K562 (cell line): ENCODE data around the gene MAP2K4. TPM values are rescaled to one million over a fixed set of nuclear protein-coding genes. Genes with fewer than 3 reads are reported as not detected.
A peak's percentile ranks its signal among the peaks of the same experiment; 100 is the strongest.

ENCODE experiments used
- ATAC-seq: fragments of 200-7000 bp; cut with Tn5 transposase; 3 replicates; pipeline ENCODE4 v1.9.1; 2020; ENCODE audit warnings: moderate library complexity
- Bru-seq: library from RNA; stranded (reverse); fragments of 400-500 nt; gene quantifications from one replicate; lab custom pipeline; 2021; lab: Mats Ljungman, UMichigan
- BruChase-seq, 2 experiments: library from RNA; stranded (reverse); fragments of 400-500 nt; gene quantifications; one replicate each; lab custom pipeline; 2021; lab: Mats Ljungman, UMichigan
- BruUV-seq: library from RNA; stranded (reverse); fragments of 400-500 nt; replicated peaks from 2 replicates; lab custom pipeline; 2021; lab: Mats Ljungman, UMichigan
- CTCF ChIA-PET: fragments of 300-600 bp; formaldehyde crosslinking; extraction: SDS; loops from one replicate; lab custom pipeline; 2021; ENCODE audit warnings: low intra/inter-chr PET ratio; lab: Yijun Ruan, JAX
- POLR2A ChIA-PET: fragments of 300-600, 350-650 bp; sonication (Branson Sonifier 250); formaldehyde crosslinking; extraction: SDS; loops from one replicate; lab custom pipeline; 2021; ENCODE audit warnings: antibody characterized with exemption, inconsistent platforms; lab: Yijun Ruan, JAX
- DNase-seq, 4 experiments: peaks; one replicate each; pipeline versions ENCODE4 v3.0.0 to v3.0.0-alpha.2; 2011 to 2018; ENCODE audit warnings: low spot score in 3 of 4, mixed read lengths in 3 of 4; ENCODE audit errors: extremely low read depth in 1 of 4
- FAIRE-seq: peaks from 2 replicates; lab custom pipeline; 2011; peaks lifted over from hg19 to GRCh38; lab: Jason Lieb, UNC
- H2AFZ ChIP-seq: 2 replicates; pipeline ENCODE4 v1.6.0; 2011; ENCODE audit warnings: low read depth, low read length, control low read depth, inconsistent platforms
- H3K27ac ChIP-seq: fragments of 200-600 bp; 3 replicates; pipeline ENCODE4 v1.8.0; 2011; ENCODE audit warnings: low read depth, mild to moderate bottlenecking, control low read depth, inconsistent platforms, low read length, moderate library complexity, mixed read lengths; ENCODE audit errors: extremely low read depth
- H3K27me3 ChIP-seq, 2 experiments: fragments of 300-600 bp in 1 of 2; 2 replicates in 1 of 2; 3 replicates in 1 of 2; pipeline versions ENCODE4 v1.6.0 to v1.8.0; 2011; ENCODE audit warnings: inconsistent platforms in 2 of 2, low read length in 2 of 2, mild to moderate bottlenecking in 1 of 2, mixed read lengths in 1 of 2, moderate library complexity in 1 of 2; ENCODE audit not compliant: control insufficient read depth in 2 of 2, insufficient read depth in 2 of 2
- H3K36me3 ChIP-seq: fragments of 300-600 bp; 3 replicates; pipeline ENCODE4 v1.8.0; 2011; ENCODE audit warnings: mild to moderate bottlenecking, low read length, inconsistent platforms; ENCODE audit not compliant: control insufficient read depth, insufficient read depth
- H3K4me1 ChIP-seq, 2 experiments: fragments of 200-600 bp in 1 of 2; replicated peaks in 1 of 2; 2 replicates in 1 of 2; 3 replicates in 1 of 2; pipeline versions ENCODE4 v1.5.1 to v1.8.0; 2011; ENCODE audit warnings: inconsistent platforms in 2 of 2, low read length in 2 of 2, mild to moderate bottlenecking in 1 of 2, mixed read lengths in 1 of 2, moderate library complexity in 1 of 2; ENCODE audit not compliant: control insufficient read depth in 2 of 2, insufficient read depth in 2 of 2
- H3K4me2 ChIP-seq: 2 replicates; pipeline ENCODE4 v1.6.1; 2011; ENCODE audit warnings: low read length, control low read depth, inconsistent platforms, mixed read lengths; ENCODE audit not compliant: insufficient read depth
- H3K4me3 ChIP-seq: fragments of 200-600 bp; sonication (generic), shearing (Covaris generic); 2 replicates; pipeline ENCODE4 v1.5.1; 2016; ENCODE audit warnings: control low read depth, inconsistent platforms
- H3K79me2 ChIP-seq: fragments of 200-600 bp; 3 replicates; pipeline ENCODE4 v1.8.0; 2011; ENCODE audit warnings: low read length, inconsistent platforms; ENCODE audit not compliant: control insufficient read depth, insufficient read depth
- H3K9ac ChIP-seq, 2 experiments: 2 replicates each; pipeline versions ENCODE4 v1.6.0 to v1.6.1; 2011; ENCODE audit warnings: low read depth in 2 of 2, low read length in 2 of 2, control low read depth in 1 of 2, inconsistent platforms in 1 of 2, mild to moderate bottlenecking in 1 of 2, mixed read lengths in 1 of 2; ENCODE audit not compliant: insufficient read depth in 1 of 2
- H3K9me1 ChIP-seq: one replicate; pipeline ENCODE4 v1.6.0; 2011; ENCODE audit warnings: inconsistent platforms, mild to moderate bottlenecking, low read length, moderate library complexity; ENCODE audit not compliant: control insufficient read depth, insufficient read depth
- H3K9me3 ChIP-seq: replicated peaks from 2 replicates; pipeline ENCODE4 v1.5.1; 2011; ENCODE audit warnings: low read depth, low read length, inconsistent platforms; ENCODE audit not compliant: control insufficient read depth, insufficient read depth
- H4K20me1 ChIP-seq: replicated peaks from 2 replicates; pipeline ENCODE4 v1.6.1; 2011; ENCODE audit warnings: low read length, inconsistent platforms, mixed read lengths; ENCODE audit not compliant: control insufficient read depth, insufficient read depth
- CXXC5 ChIP-seq: fragments of 250-450 bp; sonication (Bioruptor Pico); IDR thresholded peaks from 2 replicates; pipeline ENCODE4 v1.8.0; 2022; ENCODE audit warnings: inconsistent platforms, mild to moderate bottlenecking, moderate library complexity
- DNMT1 ChIP-seq: fragments of 450-650 bp; IDR thresholded peaks from 2 replicates; pipeline ENCODE4 v1.6.1; 2016; ENCODE audit warnings: antibody characterized with exemption, mild to moderate bottlenecking
- GATAD2B ChIP-seq: fragments of 450-650 bp; IDR thresholded peaks from 2 replicates; pipeline ENCODE4 v1.6.1; 2017; ENCODE audit warnings: mild to moderate bottlenecking, borderline replicate concordance
- KAT7 ChIP-seq: sonication (generic); formaldehyde crosslinking; IDR thresholded peaks from 2 replicates; pipeline ENCODE4 v1.8.0; 2022; ENCODE audit warnings: missing genetic modification reagents, mild to moderate bottlenecking, borderline replicate concordance
- NONO ChIP-seq, 2 experiments: fragments of 200-400 bp in 1 of 2; fragments of 450-650 bp in 1 of 2; formaldehyde crosslinking in 1 of 2; IDR thresholded peaks; 2 replicates each; pipeline ENCODE4 v1.6.1; 2017; ENCODE audit warnings: low read depth in 2 of 2, mild to moderate bottlenecking in 2 of 2, moderate library complexity in 2 of 2, low read length in 1 of 2
- PCBP1 ChIP-seq: fragments of 200-400 bp; formaldehyde crosslinking; IDR thresholded peaks from 2 replicates; pipeline ENCODE4 v1.6.1; 2018; ENCODE audit warnings: mild to moderate bottlenecking, low read depth, low read length; ENCODE audit not compliant: poor library complexity, severe bottlenecking
- POLR2AphosphoS5 ChIP-seq: IDR thresholded peaks from 2 replicates; pipeline ENCODE4 v1.6.1; 2011; ENCODE audit warnings: mild to moderate bottlenecking, low read depth, low read length, moderate library complexity; ENCODE audit not compliant: control insufficient read depth, insufficient read depth
- RBFOX2 ChIP-seq: fragments of 200-400 bp; formaldehyde crosslinking; IDR thresholded peaks from 2 replicates; pipeline ENCODE4 v1.6.1; 2017; ENCODE audit warnings: low read depth, mild to moderate bottlenecking, low read length, moderate library complexity
- SIN3B ChIP-seq: fragments of 450-650 bp; IDR thresholded peaks from 2 replicates; pipeline ENCODE4 v1.6.1; 2017; ENCODE audit warnings: low read depth, mild to moderate bottlenecking, moderate library complexity
- ZNF764 ChIP-seq: fragments of 250-450 bp; sonication (Bioruptor Pico); IDR thresholded peaks from 2 replicates; pipeline ENCODE4 v1.4.0; 2020; ENCODE audit warnings: low read depth, mild to moderate bottlenecking, moderate library complexity
- ZNF778 ChIP-seq: fragments of 450-650 bp; formaldehyde crosslinking; IDR thresholded peaks from 2 replicates; pipeline ENCODE4 v1.4.0; 2020; ENCODE audit warnings: mild to moderate bottlenecking, moderate library complexity
- WGBS: fragments of 100-300 bp; shearing (Covaris generic); methylation state at CpG from one replicate; pipeline ENCODE4 v1.1.6; 2016; ENCODE audit warnings: low coverage, mixed read lengths; ENCODE audit not compliant: insufficient coverage; ENCODE audit errors: missing lambda C conversion rate; 5-methylcytosine and 5-hydroxymethylcytosine counted together
- in situ Hi-C: fragments of 300-500 bp; cut with MboI; formaldehyde crosslinking; loops from 4 replicates; pipeline ENCODE4 v1.15.0; 2018; ENCODE audit warnings: inconsistent platforms, mixed read lengths
- intact Hi-C: fragments of 100-400 bp; cut with micrococcal nuclease; formaldehyde crosslinking; loops from 2 replicates; pipeline ENCODE4 v1.14.2; 2022
- long read RNA-seq, 3 experiments: library from polyadenylated mRNA in 2 of 3; library from RNA in 1 of 3; unstranded in 2 of 3; stranded (forward) in 1 of 3; transcript quantifications; one replicate each; pipeline ENCODE4 v2.0.0, GENCODE V29; 2019 to 2022
- polyA minus RNA-seq, 3 experiments: library from RNA; depleted of rRNA, polyadenylated mRNA; stranded (reverse); fragments of >200 nt; gene quantifications; 2 replicates each; pipeline ENCODE4 v1.2.3, GENCODE V29; 2011
- polyA plus RNA-seq, 8 experiments: library from polyadenylated mRNA; depleted of rRNA in 4 of 8; stranded (reverse) in 5 of 8; unstranded in 3 of 8; fragments of >200 nt; fragmentation: Nextera tagmentation in 2 of 8; fragmentation: Illumina TruSeq in 1 of 8; extraction: Ambion mirVana in 2 of 8; extraction: Trizol in 1 of 8; gene quantifications; 2 replicates each; pipeline versions ENCODE4 v1.2.1 to v1.2.3, GENCODE V29; 2011 to 2014; ENCODE audit warnings: inconsistent platforms in 1 of 8, missing spikeins in 1 of 8
- total RNA-seq, 7 experiments: library from RNA; depleted of rRNA in 6 of 7; stranded (reverse); fragments of >200 nt in 6 of 7; fragmentation: Illumina TruSeq in 2 of 7; extraction: Trizol in 2 of 7; gene quantifications; 2 replicates each; pipeline versions ENCODE4 v1.2.1 to v1.2.3, GENCODE V29; 2011 to 2021; ENCODE audit warnings: low replicate concordance in 1 of 7
- TF ChIP-seq, protein P1 (sequence below): fragments of 450-650 bp; IDR thresholded peaks from 2 replicates; pipeline ENCODE4 v1.6.1; 2016; ENCODE audit warnings: low read depth, mild to moderate bottlenecking, moderate library complexity
- TF ChIP-seq, protein P2 (sequence below): sonication (generic); formaldehyde crosslinking; IDR thresholded peaks from 2 replicates; pipeline ENCODE4 v1.5.0; 2020; ENCODE audit warnings: missing genetic modification reagents

Gene MAP2K4
- total RNA-seq (2011; cell fraction: chromatin; rRNA removed; ENCODE audit: low replicate concordance): 6.6 and 20.0 TPM in 2 replicates
- 3.5 and 5.9 TPM in 2 replicates for total RNA-seq (2011; cell fraction: nucleolus; rRNA removed)
- 10.2 and 11.8 TPM in 2 replicates for total RNA-seq (2011; cell fraction: nucleoplasm; rRNA removed)
- total RNA-seq (2014; rRNA removed): 7.7 and 10.4 TPM in 2 replicates
- 14.2 and 15.8 TPM in 2 replicates for total RNA-seq (2014; rRNA removed; fragmentation: Illumina TruSeq; extraction: Trizol)
- 12.8 and 14.0 TPM in 2 replicates for total RNA-seq (2015; rRNA removed; fragmentation: Illumina TruSeq; extraction: Trizol)
- 11.1 and 12.3 TPM in 2 replicates for total RNA-seq (2021)
- 12.5 and 15.9 TPM in 2 replicates for polyA plus RNA-seq (2011; rRNA removed)
- polyA plus RNA-seq (2011; cell fraction: cytosol; rRNA removed): 4.4 and 6.6 TPM in 2 replicates
- polyA plus RNA-seq (2011; cell fraction: nucleus; rRNA removed): 6.6 and 9.0 TPM in 2 replicates
- polyA plus RNA-seq (2012): 6.7 and 7.9 TPM in 2 replicates
- polyA plus RNA-seq (2014; fragmentation: Illumina TruSeq; extraction: Trizol): 9.5 and 10.8 TPM in 2 replicates
- polyA plus RNA-seq (2014; fragmentation: Nextera tagmentation; extraction: Ambion mirVana): 1 to 10 TPM; 3.0 to 4.0 TPM
- 6.9 and 7.4 TPM in 2 replicates for polyA plus RNA-seq (2014; rRNA removed)
- 28.3 and 31.0 TPM in 2 replicates for polyA minus RNA-seq (2011; rRNA and poly(A)+ RNA removed)
- polyA minus RNA-seq (2011; cell fraction: cytosol; rRNA and poly(A)+ RNA removed): 6.6 and 13.7 TPM in 2 replicates
- 6.3 and 12.1 TPM in 2 replicates for polyA minus RNA-seq (2011; cell fraction: nucleus; rRNA and poly(A)+ RNA removed)
- percentile 70 among the genes with signal in this experiment for Bru-seq, nascent RNA
- BruChase-seq, experiment 1, labeled RNA remaining after a 2-hour chase: percentile 76 among the genes with signal in this experiment
- percentile 73 among the genes with signal in this experiment for BruChase-seq, experiment 2, labeled RNA remaining after a 6-hour chase
- long read RNA-seq, experiment 1, transcript MAP2K4-201 (11 exons, 3,826 nt): major isoform, 43 of 55 reads
- long read RNA-seq, experiment 1, partial matches to known transcripts: 3 of 55 reads
- long read RNA-seq, experiment 1, other reads (novel, unspliced or antisense): 8 of 55 reads
- long read RNA-seq, experiment 2, partial matches to known transcripts: 2 of 14 reads
- long read RNA-seq, experiment 2, other reads (novel, unspliced or antisense): 10 of 14 reads
- long read RNA-seq, experiment 3, partial matches to known transcripts: 0 of 5 reads
- long read RNA-seq, experiment 3, other reads (novel, unspliced or antisense): 0 of 5 reads

DNA sequence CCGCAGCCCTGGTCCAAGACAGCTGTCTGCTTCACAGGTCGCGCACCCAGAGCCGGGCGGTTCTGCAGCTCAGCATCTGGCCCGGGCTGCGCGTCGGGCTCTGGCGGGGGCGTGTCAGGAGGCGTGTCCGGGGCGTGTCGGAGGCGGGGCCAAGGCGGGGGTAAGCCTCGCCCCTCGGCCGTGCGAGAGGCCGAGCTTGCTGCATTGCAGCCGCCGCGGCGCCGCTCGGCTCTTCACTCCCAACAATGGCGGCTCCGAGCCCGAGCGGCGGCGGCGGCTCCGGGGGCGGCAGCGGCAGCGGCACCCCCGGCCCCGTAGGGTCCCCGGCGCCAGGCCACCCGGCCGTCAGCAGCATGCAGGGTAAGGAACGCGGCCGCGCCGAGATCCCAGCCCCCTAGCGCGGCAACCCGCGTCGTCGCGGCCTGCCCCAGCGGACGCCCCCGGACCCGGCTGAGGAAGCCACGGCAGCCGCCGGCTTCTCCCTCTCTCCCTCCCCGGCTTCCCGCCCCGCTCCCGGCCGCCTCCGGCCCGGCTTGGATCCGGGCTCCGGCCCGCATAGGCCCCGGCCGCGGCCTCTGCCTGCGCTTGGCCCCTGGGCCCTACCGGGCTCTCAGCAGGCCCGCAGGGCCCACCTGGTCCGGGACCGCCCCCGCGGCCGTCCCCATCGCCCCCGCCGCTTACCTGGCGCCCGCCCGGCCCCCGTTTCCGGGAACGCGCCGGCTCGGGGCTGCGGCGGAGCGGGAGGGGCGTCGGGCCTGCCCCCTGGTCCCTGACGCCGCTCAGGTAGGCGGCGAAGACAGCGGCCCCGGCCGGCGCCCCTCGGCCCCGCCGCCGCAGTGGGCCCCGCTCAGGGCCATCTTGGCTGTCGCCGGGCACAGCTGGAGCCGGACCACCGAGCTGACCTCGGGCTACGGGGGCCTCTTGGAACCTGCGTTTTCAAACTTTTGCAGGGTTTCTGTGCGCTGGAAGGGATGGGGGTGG, at the start of gene MAP2K4:
MAP2K4 (plus strand) TSS at position 236 of the 981 bp plus-strand sequence; CDS start at position 246, 10 bp downstream.
- ChIA-PET CTCF (no interaction called here), POLR2A (interaction anchor here (0.7 to 2.1 kb wide), 8 partner anchors 10 to 68 kb away, joined by 3 to 11 read pairs (median 6); partner anchors contain the start of gene ZNF18)
- peak; percentile 85 to 93 (median 92) for DNase-seq
- 0 out of 3 replicates have a peak, but pooled peaks cover 3% of the 10 kb centered on the region for H3K36me3 ChIP-seq
- no peaks in the 10 kb centered on the region for H4K20me1 ChIP-seq
- H3K9me1 ChIP-seq: no peaks in the 10 kb centered on the region
- intact Hi-C loops (no loop called here), in situ Hi-C loops (no loop called here)
- peaks cover 8 to 13% of the 10 kb centered on the region in 2 experiments; a peak in 4 of 5 replicates for H3K4me1 ChIP-seq
- peak within 1 kb of the TSS; percentile 63 for H3K4me2 ChIP-seq
- BruUV-seq: no TSS peak
- peak within 1 kb of the TSS; percentile 65; the same call in 1 of the 2 replicates for H2AFZ ChIP-seq
- H3K9me3 ChIP-seq: no peaks in the 10 kb centered on the region
- ATAC-seq: peak; percentile 99
- H3K79me2 ChIP-seq: peaks cover 45% of the 10 kb centered on the region
- peak within 1 kb of the TSS; percentile 66 to 95 for H3K9ac ChIP-seq
- under 1% methylated on average over 31 of the region's 123 CpGs for WGBS
- peak within 1 kb of the TSS; percentile 76 for H3K4me3 ChIP-seq
- peak; percentile 68 for FAIRE-seq
- no peaks in the 10 kb centered on the region for H3K27me3 ChIP-seq
- H3K27ac ChIP-seq: peak within 1 kb of the TSS; percentile 69
- TF ChIP-seq PCBP1: peak; percentile 31
- TF ChIP-seq GATAD2B: 0 out of 2 replicates have a peak, but pooled peaks have one; percentile 38
- TF ChIP-seq NONO (IDR thresholded peaks at IDR 0.05; ENCODE audit: low read depth in 2 of 2, low read length in 1 of 2): peak; percentile 9 to 87; a peak in 2 of 4 replicates
- TF ChIP-seq, protein P1, sequence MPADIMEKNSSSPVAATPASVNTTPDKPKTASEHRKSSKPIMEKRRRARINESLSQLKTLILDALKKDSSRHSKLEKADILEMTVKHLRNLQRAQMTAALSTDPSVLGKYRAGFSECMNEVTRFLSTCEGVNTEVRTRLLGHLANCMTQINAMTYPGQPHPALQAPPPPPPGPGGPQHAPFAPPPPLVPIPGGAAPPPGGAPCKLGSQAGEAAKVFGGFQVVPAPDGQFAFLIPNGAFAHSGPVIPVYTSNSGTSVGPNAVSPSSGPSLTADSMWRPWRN: no peak
- TF ChIP-seq KAT7: no peak
- TF ChIP-seq DNMT1: no peak
- peak; percentile 91 for TF ChIP-seq RBFOX2
- TF ChIP-seq ZNF764 (CRISPR knock-in tag): no peak
- no peak for TF ChIP-seq ZNF778 (CRISPR knock-in tag)
- TF ChIP-seq CXXC5 (CRISPR knock-in tag): 0 out of 2 replicates have a peak, but pooled peaks have one; percentile 56
- TF ChIP-seq, protein P2, sequence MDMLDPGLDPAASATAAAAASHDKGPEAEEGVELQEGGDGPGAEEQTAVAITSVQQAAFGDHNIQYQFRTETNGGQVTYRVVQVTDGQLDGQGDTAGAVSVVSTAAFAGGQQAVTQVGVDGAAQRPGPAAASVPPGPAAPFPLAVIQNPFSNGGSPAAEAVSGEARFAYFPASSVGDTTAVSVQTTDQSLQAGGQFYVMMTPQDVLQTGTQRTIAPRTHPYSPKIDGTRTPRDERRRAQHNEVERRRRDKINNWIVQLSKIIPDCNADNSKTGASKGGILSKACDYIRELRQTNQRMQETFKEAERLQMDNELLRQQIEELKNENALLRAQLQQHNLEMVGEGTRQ (CRISPR knock-in tag): no peak
- peak; percentile 52; the same call in 1 of the 2 replicates for TF ChIP-seq SIN3B
- peak; percentile 57; the same call in 1 of the 2 replicates for TF ChIP-seq POLR2AphosphoS5
